Activated T-cell treated with anti-CD3 and anti-CD28 coated beads for 4 hours (primary cell): ENCODE data around the gene SNRPD3.
"Not testable (repeated sequence)": the region's sequence is repeated elsewhere in the genome, so short reads cannot be mapped to it uniquely, and the experiment has no call there.

Experiments
- DNase-seq: peaks from one replicate; pipeline ENCODE4 v3.0.0-alpha.2; 2020

Gene SNRPD3

GRCh38 chr22:24535348-24535747 is 20.5 kb upstream of the SNRPD3 start:
- no peak for DNase-seq

DNA sequence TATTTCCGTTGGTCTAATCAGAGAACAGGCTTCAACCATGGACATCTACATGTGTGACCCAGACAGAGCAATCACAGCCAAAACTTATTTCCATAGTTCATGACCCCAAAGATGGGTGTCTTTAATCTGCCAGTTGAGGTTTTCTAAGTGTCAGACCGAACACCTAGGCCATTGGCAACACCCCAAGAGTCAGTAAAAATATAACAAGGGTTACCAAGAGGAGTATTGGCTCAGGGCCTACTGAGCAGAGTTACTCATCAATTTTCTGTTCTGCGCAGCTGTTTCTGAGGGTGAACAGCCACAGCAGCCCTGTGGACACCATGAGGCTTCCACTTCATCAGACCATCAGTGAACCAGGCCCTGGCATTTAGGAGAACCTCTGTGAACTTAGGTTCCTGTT is 19.7 kb upstream of the SNRPD3 start:
- DNase-seq = no peak

DNA sequence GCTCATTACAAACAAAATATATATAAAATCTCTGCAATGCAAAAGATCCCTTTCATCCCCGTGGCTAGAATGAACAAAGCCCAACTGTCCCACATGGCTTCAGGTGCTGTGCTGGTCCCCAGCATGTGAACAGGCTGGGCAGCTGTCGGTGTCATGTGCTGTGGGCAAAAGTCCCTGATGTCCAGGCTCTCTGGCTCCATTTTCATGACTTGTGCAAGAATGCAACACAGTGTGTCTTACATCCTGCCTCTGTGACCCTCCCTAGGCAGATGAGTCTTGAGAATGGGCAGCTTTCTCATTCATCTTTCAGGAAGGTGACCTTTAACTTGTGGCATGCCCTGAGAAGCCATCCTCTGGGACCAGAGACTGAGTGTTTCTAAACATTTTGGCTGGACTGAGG is 15.3 kb upstream of the SNRPD3 start:
- no peak for DNase-seq

- DNase-seq = no peak
Measured at GRCh38 chr22:24541681-24542515, 13.9 kb upstream of the SNRPD3 start.

- DNase-seq = no peak
Measured at GRCh38 chr22:24542641-24543040, 13.2 kb upstream of the SNRPD3 start.

DNA sequence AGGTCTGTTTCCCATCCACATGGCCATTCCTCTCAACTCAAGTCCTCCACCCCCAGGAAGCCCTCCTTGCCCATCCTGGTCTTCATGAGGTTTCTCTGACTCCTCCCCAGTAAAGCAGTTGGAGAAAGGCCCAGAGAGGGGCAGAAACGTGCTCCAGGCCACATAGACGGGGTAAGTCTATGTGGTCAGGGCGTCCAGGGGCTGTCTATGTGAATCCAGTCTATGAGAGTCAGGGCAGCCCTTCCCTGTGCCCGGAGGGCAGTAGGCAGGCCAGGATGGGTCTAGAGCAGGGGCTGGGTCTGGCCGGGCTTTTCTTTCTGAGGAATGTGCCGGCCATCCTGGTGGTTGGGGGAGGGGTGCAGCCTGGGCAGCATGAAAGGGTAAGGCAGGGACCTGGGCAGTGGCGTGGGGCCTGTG is 12.6 kb upstream of the SNRPD3 start:
- DNase-seq = no peak

DNA sequence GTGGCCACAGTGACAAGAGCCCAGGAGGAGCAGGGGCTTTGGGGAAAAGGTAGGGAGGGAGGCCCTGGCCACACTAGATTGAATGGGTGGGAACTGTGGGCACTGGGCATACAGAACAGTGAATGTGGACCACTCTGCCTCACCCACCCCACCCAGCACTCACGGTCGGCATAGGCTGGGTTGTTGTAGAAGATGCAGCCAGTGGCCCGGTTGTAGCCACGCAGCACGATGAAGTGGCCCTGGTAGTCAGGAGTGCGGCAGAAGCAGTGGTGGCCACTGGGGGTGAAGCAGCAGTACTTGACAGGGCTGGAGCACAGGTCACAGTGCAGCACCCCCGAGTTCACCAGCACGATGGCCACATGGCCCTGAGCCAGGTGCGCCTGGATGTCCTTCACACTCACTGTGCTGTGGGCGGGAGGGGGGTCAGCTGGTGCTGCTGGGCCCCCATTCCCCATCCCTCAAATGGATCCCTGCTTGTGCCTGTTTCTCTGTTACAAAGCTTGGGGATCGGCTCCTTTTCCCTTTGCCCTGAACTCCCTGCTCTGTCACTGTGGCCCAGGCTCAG is 12.0 kb upstream of the SNRPD3 start:
- DNase-seq = no peak

DNA sequence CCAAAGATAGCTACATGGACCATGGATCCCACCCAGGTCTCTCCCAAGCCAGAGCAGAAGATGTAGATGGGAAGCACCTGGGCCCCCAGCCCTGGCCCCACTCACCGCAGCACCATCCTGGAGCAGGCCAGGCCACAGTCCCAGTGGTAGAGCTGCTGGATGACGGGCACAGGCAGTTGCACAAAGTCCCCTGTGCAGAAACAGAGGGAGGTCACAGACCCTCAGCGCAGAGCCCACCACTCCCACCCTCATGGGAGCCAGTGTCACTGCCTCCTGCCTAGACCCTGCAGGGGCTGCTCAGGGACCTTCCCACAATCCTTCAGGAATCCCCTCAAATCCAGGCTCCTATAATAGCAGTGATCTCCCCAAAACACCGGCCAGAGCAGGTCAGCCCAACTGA is 7.0 kb upstream of the SNRPD3 start:
- DNase-seq = no peak

GRCh38 chr22:24550028-24550901 is 5.5 kb upstream of the SNRPD3 start:
- no peak for DNase-seq

DNA sequence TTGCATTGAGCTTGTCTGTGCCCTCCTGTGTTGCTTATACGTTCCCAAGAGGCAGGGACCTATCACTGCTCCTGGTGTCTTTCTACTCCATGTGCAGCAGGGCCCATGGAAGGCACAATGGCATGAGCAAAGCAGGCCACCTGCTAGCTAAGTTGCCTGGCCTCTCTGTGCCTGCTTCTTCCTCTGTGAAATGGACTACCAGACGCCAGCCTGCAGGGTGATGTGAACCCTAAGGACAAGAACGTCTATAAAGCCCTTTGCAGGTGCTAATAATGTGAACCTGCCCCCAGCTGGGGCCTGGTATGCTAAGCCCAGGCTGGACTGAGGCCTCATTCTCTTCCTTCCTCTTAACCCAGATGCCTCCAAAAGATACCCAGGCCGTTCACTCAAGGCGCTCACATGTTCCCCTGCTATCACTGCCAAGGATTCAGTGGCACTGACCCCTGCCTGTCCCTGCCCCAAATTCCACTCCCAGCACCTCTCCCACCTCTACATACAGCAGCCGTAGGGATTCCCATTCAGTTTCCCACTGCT is 4.8 kb upstream of the SNRPD3 start:
- DNase-seq = no peak

GRCh38 chr22:24552503-24553286 is 3.1 kb upstream of the SNRPD3 start:
- not testable (repeated sequence) for DNase-seq

DNA sequence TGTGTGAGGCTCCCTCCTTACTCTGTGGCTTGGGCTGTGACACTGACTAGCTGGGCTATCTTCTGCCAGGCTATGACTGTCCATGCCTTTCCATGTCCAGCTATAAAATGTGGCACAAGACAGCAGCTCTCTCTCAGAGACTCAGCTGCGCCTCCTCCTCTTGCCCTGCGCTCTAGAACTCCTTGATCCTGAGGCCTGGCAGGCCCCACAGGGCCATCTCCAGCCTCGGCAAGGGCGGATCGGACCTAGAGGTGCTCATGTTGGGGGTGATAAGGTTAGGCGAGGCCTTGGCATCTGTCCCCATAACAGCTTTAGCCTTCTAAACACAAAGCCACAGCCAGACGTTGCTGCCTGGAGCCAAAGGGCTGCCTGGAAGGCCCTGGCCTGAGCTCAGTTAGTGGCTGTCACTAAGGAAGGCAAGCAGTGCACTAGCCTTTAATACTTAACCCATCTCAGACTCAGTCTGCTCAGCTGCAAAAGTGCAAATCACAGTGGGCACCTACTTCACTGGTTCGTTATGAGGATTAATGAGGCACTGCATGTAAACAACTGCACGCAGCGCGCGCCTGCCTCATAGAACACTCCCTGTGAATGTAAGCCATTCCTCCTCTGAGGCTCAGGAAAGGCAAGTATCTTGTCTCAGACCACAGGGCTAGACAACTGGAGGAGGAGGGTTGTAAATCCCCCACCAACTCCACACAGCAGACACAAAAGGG is 2.0 kb upstream of the SNRPD3 start:
- DNase-seq = no peak

- DNase-seq = no peak
Measured at GRCh38 chr22:24554313-24555164, 1.3 kb upstream of the SNRPD3 start, which contains the start of gene GUCD1. GUCD1 (minus strand) TSS chr22:24555138; CDS start chr22:24554991, 147 bp downstream.

GRCh38 chr22:24559471-24559870 is 3.7 kb downstream of the SNRPD3 start:
- DNase-seq = no peak

GRCh38 chr22:24563246-24563645 is 7.4 kb downstream of the SNRPD3 start:
- no peak for DNase-seq

GRCh38 chr22:24564376-24565058 is 8.7 kb downstream of the SNRPD3 start:
- DNase-seq = no peak

DNA sequence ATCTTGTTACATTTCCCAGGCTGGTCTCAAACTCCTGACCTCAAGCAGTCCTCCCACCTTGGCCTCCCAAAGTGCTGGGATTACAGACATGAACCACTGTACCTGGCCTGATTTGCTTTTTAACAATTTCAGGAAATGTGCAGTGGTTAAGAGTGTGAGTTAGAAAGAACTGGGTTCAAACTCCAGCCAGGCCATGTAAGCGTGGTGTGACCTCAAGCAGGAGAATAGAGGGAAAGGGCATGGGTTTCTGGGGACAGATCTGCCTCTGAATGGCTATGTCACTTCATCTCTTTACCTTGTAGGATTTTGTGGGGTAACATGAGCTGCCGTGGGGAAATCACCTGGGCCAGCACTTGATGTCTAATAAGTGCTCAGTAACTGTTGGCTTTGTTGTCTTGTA is 9.3 kb downstream of the SNRPD3 start:
- no peak for DNase-seq

DNA sequence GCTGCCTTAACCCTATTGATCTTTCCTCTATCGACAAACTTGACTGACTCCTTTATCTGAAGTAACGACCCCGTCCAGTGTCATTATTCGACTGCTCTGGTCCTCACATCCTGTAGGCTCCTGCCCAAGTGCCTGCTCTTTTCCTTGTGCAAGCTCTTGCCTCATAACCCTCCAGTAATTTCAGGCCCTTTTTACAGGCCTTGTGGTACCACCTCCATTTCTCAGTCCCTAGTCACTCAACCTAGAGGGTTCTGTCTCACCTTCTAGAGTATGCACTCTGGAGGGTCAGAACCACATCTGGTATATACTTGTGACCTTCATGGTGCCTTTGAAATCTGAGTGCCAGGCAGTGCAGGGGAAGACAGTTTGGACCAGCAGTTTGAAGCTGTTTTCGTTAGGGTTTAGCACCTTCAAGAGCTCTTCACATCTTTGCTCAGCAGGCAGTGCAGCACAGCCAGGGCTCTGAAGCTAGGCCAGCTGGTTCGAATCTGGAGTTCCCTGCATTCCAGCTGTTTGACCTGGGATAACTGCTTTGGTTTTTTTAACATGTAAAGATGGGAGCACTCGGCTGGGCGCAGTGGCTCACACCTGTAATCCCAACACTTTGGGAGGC is 11.2 kb downstream of the SNRPD3 start:
- no peak for DNase-seq

DNA sequence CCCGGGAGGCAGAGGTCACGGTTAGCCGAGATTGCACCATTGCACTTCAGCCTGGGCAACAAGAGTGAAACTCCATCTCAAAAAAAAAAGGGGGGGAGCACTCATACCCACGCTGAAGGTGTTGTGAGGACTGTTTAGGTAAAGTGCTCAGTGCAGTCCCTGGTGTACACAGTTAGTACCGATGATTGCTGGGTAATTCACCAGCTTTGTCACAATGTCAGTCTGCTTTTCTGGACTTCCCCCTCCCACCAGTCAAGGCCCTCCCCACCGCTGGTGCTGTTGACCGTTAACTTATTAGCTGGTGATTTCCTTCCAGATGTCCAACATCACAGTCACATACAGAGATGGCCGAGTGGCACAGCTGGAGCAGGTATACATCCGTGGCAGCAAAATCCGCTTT is 11.9 kb downstream of the SNRPD3 start:
- no peak for DNase-seq

DNA sequence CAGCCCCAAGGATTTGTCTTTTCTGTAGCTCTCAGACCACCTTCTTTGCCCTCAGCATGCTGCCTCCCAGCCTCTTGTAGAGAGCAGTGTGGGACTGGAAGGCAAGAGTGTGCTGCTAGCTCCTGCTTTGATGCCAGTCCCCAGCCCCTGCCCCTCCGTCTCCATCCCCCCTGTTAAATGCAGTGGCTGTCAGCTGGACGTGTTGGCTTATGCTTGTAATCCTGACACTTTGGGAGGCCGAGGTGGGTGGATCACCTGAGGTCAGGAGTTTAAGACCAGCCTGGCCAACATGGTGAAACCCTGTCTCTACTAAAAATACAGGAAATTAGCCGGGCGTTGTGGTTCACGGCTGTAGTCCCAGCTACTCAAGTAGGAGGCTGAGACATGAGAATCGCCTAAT is 15.5 kb downstream of the SNRPD3 start:
- no peak for DNase-seq
